NCI-H2227 treated with DMSO at 0.1 percent for 48 hours (cell line): Measurements from ENCODE around the gene PRSS23.
"Not testable (repeated sequence)": the region's sequence is repeated elsewhere in the genome, so short reads cannot be mapped to it uniquely, and the experiment has no call there.

Experiments
- DNase-seq: peaks from one replicate; lab custom pipeline; 2025; lab: John Stamatoyannopoulos, UW

PRSS23 gene

DNA sequence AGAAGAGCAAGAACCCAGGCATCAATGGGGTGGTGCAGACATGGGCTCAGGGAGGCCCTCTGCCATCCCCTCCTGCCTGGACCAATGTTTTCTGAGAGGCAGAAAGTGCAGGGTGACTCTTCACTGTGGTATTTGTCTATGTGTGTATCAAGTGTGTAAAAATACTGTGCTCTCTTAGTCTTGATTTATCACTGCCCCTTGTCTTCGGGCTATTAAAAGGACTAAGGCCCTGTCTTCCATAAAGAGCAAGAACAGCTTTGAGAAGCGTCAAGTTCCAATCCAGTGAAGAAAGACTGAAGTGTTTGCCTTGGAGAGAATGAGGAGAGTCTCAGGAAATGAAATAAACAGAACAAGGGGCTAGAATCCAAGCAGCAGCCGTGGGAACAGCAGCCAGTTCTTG is 14.4 kb downstream of the PRSS23 start:
- DNase-seq = no peak

DNA sequence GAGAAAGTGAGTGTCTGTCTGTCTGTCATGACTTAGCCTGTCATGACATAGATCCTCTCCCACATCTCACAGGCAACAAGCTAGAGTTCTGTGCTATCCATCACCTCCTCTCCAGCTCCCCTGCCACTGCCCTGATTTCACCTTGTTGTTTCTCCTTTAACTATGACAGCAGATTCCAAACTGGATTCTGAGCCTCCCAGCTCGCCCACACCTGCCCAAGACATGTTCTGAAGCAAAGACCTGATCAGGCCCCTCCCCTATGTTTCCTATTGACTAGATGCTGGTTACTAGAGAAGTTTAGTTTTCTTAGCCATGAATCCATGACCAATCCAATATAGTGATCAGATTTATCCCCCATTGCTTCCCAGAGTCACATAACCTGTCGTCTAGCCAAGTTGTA is 15.4 kb downstream of the PRSS23 start:
- DNase-seq = no peak

DNA sequence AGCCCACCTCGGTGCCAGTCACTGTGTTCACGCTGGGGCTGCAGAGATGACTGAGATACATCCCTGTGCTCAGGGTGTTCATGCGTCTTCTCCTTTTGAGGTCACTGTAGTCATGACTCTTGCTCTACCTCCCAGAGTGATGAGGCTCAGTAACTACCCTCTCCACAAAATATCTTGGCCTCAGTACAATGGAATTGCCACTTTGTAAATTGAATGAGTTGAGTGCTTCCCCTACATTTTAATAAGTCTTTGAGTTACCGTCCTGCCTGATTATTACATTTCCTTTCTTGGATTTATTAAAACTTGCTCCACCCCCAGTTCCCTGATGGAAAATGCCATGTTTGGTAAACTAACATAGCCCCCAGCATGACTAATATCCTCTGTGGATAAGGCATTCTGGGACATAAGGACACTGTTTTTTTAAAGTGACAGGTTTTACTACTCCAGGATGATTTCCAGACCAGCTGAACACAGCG is 15.9 kb downstream of the PRSS23 start:
- DNase-seq = no peak

DNA sequence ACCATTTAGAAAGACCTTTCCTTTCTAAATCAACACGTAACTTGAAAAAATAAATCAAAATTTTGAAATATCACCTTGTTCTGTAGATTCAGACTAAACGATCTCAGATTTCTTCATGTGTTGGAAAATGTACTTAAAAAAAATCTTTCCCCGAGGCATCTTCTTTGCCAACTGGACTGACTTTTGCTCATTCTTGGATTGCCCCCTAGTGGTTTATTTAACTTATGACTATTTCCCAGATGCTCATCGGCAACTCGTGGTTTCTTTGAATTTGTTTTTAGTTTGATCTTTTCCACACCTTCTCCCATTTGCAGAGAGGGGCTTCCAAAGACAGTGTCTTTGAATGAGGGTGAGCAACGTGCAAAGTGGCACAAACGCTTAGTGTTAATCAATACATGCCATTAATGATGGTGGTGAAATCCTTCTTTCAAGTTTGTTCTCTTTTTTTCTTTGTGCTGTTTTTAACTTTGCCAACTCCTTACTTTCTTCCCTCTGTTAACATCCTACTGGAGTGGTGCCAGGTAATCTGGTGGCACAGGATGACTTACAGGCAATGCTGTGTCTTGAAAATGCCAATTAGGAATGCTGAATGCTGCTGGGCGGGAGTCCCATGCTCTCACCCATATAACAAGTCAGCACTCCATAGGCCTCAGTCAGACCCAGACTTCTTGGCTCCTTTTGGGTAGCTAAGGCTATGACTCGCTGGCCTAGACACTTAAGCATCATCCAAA is 18.3 kb downstream of the PRSS23 start:
- peak; percentile 49 for DNase-seq

DNA sequence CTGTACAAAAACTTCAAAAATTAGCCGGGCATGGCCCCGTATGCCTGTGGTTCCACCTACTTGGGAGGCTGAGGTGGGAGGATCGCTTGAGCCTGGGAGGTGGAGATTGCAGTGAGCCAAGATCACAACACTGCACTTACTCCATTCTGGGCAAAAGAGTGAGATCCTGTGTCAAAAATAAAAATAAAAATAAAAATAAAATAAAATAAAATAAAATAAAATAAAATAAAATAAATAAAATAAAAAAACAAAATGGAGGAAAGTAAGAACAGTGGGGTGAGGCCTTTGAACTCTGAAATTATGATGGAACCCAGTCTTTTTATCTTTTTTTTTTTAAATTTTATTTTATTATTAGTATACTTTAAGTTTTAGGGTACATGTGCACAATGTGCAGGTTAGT is 23.8 kb downstream of the PRSS23 start:
- DNase-seq = not testable (repeated sequence)

DNA sequence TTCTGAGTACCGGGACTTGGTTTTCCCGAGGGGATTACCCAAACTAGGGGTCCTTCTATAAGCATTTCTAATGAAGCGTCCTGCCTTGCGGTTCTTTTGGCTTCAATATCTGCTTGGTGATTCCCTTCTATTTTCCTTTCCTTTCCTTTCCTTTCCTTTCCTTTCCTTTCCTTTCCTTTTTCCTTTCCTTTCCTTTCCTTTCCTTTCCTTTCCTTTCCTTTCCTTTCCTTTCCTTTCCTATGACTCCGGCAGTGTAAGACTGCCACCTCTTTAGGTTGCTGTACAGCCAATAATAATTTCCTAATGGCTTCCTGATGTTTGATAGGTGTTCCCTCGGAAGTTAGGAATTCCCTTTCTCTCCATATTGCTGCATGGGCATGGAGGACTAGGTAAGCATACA is 34.0 kb downstream of the PRSS23 start:
- DNase-seq = not testable (repeated sequence)

DNA sequence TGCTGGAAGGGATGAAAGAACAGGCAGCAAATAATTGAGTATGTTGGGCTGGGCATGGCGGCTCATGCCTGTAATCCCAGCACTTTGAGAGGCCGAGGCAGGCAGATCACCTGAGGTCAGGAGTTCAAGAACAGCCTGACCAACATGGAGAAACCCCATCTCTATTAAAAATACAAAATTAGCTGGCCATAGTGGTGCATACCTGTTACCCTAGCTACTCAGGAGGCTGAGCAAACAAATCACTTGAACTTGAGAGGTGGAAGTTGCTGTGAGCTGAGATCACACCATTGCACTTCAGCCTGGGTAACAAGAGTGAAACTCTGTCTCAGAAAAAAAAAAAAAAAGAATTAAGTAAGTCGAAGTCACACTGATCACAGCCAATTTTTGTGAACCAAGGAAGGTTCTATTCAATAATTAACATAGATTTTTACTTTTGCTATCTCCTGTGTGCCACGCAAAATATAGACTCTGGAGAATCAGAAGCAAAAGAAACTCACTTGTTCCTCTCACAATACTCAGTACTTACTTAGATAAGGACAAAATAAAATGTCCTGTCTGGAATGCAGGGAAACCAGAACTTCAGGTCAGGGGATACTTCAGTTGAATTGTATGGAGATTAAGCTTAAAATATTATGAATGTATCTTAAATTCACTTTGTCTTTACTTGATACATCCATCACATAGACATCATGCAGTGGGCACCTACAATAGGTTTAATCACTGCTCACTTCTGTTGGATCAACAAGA is 44.6 kb downstream of the PRSS23 start:
- not testable (repeated sequence) for DNase-seq

DNA sequence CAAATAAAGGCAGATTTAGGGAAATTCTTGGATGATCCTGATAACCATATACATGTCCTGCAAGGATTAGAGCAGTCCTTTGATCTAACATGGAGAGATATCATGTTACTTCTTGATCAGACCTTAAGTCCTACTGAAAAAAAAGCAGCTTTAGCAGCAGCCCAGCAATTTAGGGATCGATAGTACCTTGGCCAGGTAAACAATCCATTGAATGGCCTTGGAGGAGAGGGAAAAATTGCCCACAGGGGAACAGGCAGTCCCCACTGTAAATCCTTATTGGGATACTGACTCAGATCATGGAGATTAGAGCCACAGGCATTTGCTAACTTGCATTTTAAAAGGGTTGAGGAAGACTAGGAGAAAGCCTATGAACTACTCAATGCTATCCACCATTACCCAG is 47.8 kb downstream of the PRSS23 start:
- no peak for DNase-seq

DNA sequence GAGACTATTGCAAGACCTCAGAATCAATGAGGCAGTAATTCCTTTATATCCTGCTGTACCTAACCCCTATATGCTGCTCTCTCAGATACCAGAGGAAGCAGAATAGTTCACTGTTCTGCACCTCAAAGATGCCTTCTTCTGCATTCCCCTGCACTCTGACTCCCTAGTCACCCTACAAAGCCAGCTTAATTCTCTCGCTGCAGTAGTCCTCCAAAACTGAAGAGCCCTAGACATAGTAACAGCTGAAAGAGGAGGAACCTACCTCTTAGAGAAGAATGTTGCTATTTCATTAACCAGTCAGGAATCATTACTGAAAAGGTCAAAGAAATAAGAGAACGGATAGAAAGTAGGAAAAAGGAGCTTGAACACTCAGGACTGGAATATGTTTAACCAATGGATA is 49.3 kb downstream of the PRSS23 start:
- no peak for DNase-seq
